T-helper 2 cell treated with Interferon-gamma antibody and Interleukin-4, amounts not matched to agents 5 μg/mL and 100 μg/mL, for 36 hours (primary cell): Measurements from ENCODE around the gene DYNC2LI1.

Experiments
- DNase-seq: peaks from one replicate; pipeline ENCODE4 v3.0.0; 2021; ENCODE audit warnings: low spot score
- H3K27ac Mint-ChIP-seq: one replicate; pipeline ENCODE4 v1.8.0; 2021; ENCODE audit warnings: mild to moderate bottlenecking, mixed read lengths
- H3K27me3 Mint-ChIP-seq: one replicate; pipeline ENCODE4 v1.8.0; 2021; ENCODE audit warnings: low read depth, mixed read lengths
- H3K36me3 Mint-ChIP-seq: one replicate; pipeline ENCODE4 v1.8.0; 2021; ENCODE audit warnings: low read depth, mixed read lengths
- H3K4me1 Mint-ChIP-seq: one replicate; pipeline ENCODE4 v1.8.0; 2021; ENCODE audit warnings: low read depth, mixed read lengths
- H3K4me3 Mint-ChIP-seq: one replicate; pipeline ENCODE4 v1.8.0; 2022; ENCODE audit warnings: mild to moderate bottlenecking, moderate library complexity, mixed read lengths
- H3K9me3 Mint-ChIP-seq: one replicate; pipeline ENCODE4 v1.8.0; 2021; ENCODE audit warnings: mixed read lengths

The DYNC2LI1 gene

GRCh38 chr2:43837033-43837432 is 63.2 kb downstream of the DYNC2LI1 start:
- H3K4me3 Mint-ChIP-seq: no peak overlapping the region
- H3K27me3 Mint-ChIP-seq: no peaks in the 10 kb centered on the region
- H3K4me1 Mint-ChIP-seq: no peaks in the 10 kb centered on the region

GRCh38 chr2:43837831-43838559 is 64.2 kb downstream of the DYNC2LI1 start:
- H3K4me1 Mint-ChIP-seq: no peaks in the 10 kb centered on the region

More at GRCh38 chr2:43837033-43837432, 63.2 kb downstream of the DYNC2LI1 start:
- no peak overlapping the region for H3K27ac Mint-ChIP-seq
- H3K36me3 Mint-ChIP-seq: no peaks in the 10 kb centered on the region
- no peaks in the 10 kb centered on the region for H3K9me3 Mint-ChIP-seq
- DNase-seq: no peak

GRCh38 chr2:43838560-43839267 is 64.9 kb downstream of the DYNC2LI1 start, which contains the start of the genes ABCG5 and ABCG8:
ABCG5 (minus strand) TSS chr2:43838839; CDS start chr2:43838679, 160 bp downstream.
ABCG8 (plus strand) TSS chr2:43838971; CDS start chr2:43839054, 83 bp downstream.
- H3K4me1 Mint-ChIP-seq: no peaks in the 10 kb centered on the region
- H3K36me3 Mint-ChIP-seq: no peaks in the 10 kb centered on the region
- no peak within 1 kb of the TSS for H3K27ac Mint-ChIP-seq
- no peak within 1 kb of the TSS for H3K4me3 Mint-ChIP-seq
- H3K9me3 Mint-ChIP-seq: no peaks in the 10 kb centered on the region
- H3K27me3 Mint-ChIP-seq: no peaks in the 10 kb centered on the region
- no peak for DNase-seq

More at GRCh38 chr2:43837831-43838559, 64.2 kb downstream of the DYNC2LI1 start:
- no peak overlapping the region for H3K27ac Mint-ChIP-seq
- H3K36me3 Mint-ChIP-seq: no peaks in the 10 kb centered on the region
- DNase-seq: no peak
- H3K4me3 Mint-ChIP-seq: no peak overlapping the region
- no peaks in the 10 kb centered on the region for H3K9me3 Mint-ChIP-seq
- H3K27me3 Mint-ChIP-seq: no peaks in the 10 kb centered on the region

- DNase-seq: no peak
- Mint-ChIP-seq H3K27ac (no peak overlapping the region), H3K4me1 (no peaks in the 10 kb centered on the region), H3K27me3 (no peaks in the 10 kb centered on the region), H3K9me3 (no peaks in the 10 kb centered on the region), H3K4me3 (no peak overlapping the region), H3K36me3 (no peaks in the 10 kb centered on the region)
Observed at GRCh38 chr2:43839776-43840564, 66.1 kb downstream of the DYNC2LI1 start.

- no peaks in the 10 kb centered on the region for H3K9me3 Mint-ChIP-seq
- no peak for DNase-seq
- no peaks in the 10 kb centered on the region for H3K4me1 Mint-ChIP-seq
- no peaks in the 10 kb centered on the region for H3K27me3 Mint-ChIP-seq
- no peak overlapping the region for H3K27ac Mint-ChIP-seq
- no peak overlapping the region for H3K4me3 Mint-ChIP-seq
- H3K36me3 Mint-ChIP-seq: no peaks in the 10 kb centered on the region
Observed at GRCh38 chr2:43840965-43841364, 67.1 kb downstream of the DYNC2LI1 start.

GRCh38 chr2:43841949-43842865 is 68.4 kb downstream of the DYNC2LI1 start:
- no peak for DNase-seq
- Mint-ChIP-seq H3K27ac (no peak overlapping the region), H3K4me1 (no peaks in the 10 kb centered on the region), H3K27me3 (no peaks in the 10 kb centered on the region), H3K4me3 (no peak overlapping the region), H3K9me3 (no peaks in the 10 kb centered on the region), H3K36me3 (no peaks in the 10 kb centered on the region)

GRCh38 chr2:43842866-43843226 is 69.0 kb downstream of the DYNC2LI1 start:
- Mint-ChIP-seq H3K4me1 (no peaks in the 10 kb centered on the region), H3K9me3 (no peaks in the 10 kb centered on the region), H3K4me3 (no peak overlapping the region), H3K36me3 (no peaks in the 10 kb centered on the region), H3K27ac (no peak overlapping the region), H3K27me3 (no peaks in the 10 kb centered on the region)
- DNase-seq: no peak

- no peak overlapping the region for H3K27ac Mint-ChIP-seq
- H3K9me3 Mint-ChIP-seq: no peaks in the 10 kb centered on the region
- DNase-seq: no peak
- no peak overlapping the region for H3K4me3 Mint-ChIP-seq
- no peaks in the 10 kb centered on the region for H3K27me3 Mint-ChIP-seq
- no peaks in the 10 kb centered on the region for H3K4me1 Mint-ChIP-seq
- no peaks in the 10 kb centered on the region for H3K36me3 Mint-ChIP-seq
Observed at GRCh38 chr2:43845181-43845580, 71.3 kb downstream of the DYNC2LI1 start.

GRCh38 chr2:43846140-43846793 is 72.4 kb downstream of the DYNC2LI1 start:
- Mint-ChIP-seq H3K4me3 (no peak overlapping the region), H3K27me3 (no peaks in the 10 kb centered on the region), H3K36me3 (no peaks in the 10 kb centered on the region), H3K27ac (no peak overlapping the region), H3K9me3 (no peaks in the 10 kb centered on the region), H3K4me1 (no peaks in the 10 kb centered on the region)
- DNase-seq: no peak

- Mint-ChIP-seq H3K9me3 (no peaks in the 10 kb centered on the region), H3K36me3 (no peaks in the 10 kb centered on the region), H3K27me3 (no peaks in the 10 kb centered on the region), H3K4me3 (no peak overlapping the region), H3K4me1 (no peaks in the 10 kb centered on the region), H3K27ac (no peak overlapping the region)
- DNase-seq: no peak
Observed at GRCh38 chr2:43848214-43848613, 74.4 kb downstream of the DYNC2LI1 start.

GRCh38 chr2:43851011-43851980 is 77.5 kb downstream of the DYNC2LI1 start:
- Mint-ChIP-seq H3K36me3 (no peaks in the 10 kb centered on the region), H3K4me3 (no peak overlapping the region), H3K27me3 (peaks cover 4% of the 10 kb centered on the region)

GRCh38 chr2:43852196-43852730 is 78.4 kb downstream of the DYNC2LI1 start:
- no peaks in the 10 kb centered on the region for H3K9me3 Mint-ChIP-seq
- DNase-seq: no peak
- no peaks in the 10 kb centered on the region for H3K36me3 Mint-ChIP-seq
- H3K4me1 Mint-ChIP-seq: no peaks in the 10 kb centered on the region
- H3K27ac Mint-ChIP-seq: no peak overlapping the region
- H3K27me3 Mint-ChIP-seq: peaks cover 10% of the 10 kb centered on the region
- H3K4me3 Mint-ChIP-seq: no peak overlapping the region

More at GRCh38 chr2:43851011-43851980, 77.5 kb downstream of the DYNC2LI1 start:
- H3K9me3 Mint-ChIP-seq: no peaks in the 10 kb centered on the region
- no peaks in the 10 kb centered on the region for H3K4me1 Mint-ChIP-seq
- DNase-seq: no peak
- no peak overlapping the region for H3K27ac Mint-ChIP-seq
